ENCODE results near the gene CDH13.

- TF ChIP-seq, protein P1, sequence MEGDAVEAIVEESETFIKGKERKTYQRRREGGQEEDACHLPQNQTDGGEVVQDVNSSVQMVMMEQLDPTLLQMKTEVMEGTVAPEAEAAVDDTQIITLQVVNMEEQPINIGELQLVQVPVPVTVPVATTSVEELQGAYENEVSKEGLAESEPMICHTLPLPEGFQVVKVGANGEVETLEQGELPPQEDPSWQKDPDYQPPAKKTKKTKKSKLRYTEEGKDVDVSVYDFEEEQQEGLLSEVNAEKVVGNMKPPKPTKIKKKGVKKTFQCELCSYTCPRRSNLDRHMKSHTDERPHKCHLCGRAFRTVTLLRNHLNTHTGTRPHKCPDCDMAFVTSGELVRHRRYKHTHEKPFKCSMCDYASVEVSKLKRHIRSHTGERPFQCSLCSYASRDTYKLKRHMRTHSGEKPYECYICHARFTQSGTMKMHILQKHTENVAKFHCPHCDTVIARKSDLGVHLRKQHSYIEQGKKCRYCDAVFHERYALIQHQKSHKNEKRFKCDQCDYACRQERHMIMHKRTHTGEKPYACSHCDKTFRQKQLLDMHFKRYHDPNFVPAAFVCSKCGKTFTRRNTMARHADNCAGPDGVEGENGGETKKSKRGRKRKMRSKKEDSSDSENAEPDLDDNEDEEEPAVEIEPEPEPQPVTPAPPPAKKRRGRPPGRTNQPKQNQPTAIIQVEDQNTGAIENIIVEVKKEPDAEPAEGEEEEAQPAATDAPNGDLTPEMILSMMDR (IDR thresholded peaks at IDR 0.05; ENCODE audit: extremely low read depth in 1 of 2, insufficient read depth in 1 of 2, low read depth in 1 of 2, low read length in 2 of 2) = no peak
- TF ChIP-seq POLR2AphosphoS5 (IDR thresholded peaks at IDR 0.05; ENCODE audit: insufficient read depth, low read depth, low read length) (no peak), GATA2 (IDR thresholded peaks at IDR 0.05; ENCODE audit: insufficient read depth, insufficient read length, low read depth, low read length) (no peak), POLR2A (IDR thresholded peaks at IDR 0.05; ENCODE audit: low read depth, low read length) (no peak), EZH2 (IDR thresholded peaks at IDR 0.05; ENCODE audit: borderline replicate concordance, low read depth, low read length, severe bottlenecking) (no peak), MYC (IDR thresholded peaks at IDR 0.05; ENCODE audit: low read depth, low read length) (no peak), JUN (IDR thresholded peaks at IDR 0.05; ENCODE audit: borderline replicate concordance, insufficient read depth, insufficient read length, low read depth) (no peak)
Observed at GRCh38 chr16:83713597-83713996, 1086.8 kb downstream of the CDH13 start.

Data from endothelial cell of umbilical vein (primary cell).